Stimulated activated effector memory CD8-positive, alpha-beta T cell treated with anti-CD3 and anti-CD28 coated beads, Interleukin-12 subunit alpha, Interleukin-12 subunit beta, amount 100 ng/mL, for 72 hours (primary cell): ENCODE data around the gene CRYBG1.
A peak's percentile ranks its signal among the peaks of the same experiment; 100 is the strongest.

Source experiments
- ATAC-seq: fragments of 150-1000 bp; cut with Tn5 transposase; 2 replicates; pipeline ENCODE4 v1.10.0; 2021
- DNase-seq, 2 donors: peaks; one replicate each; pipeline ENCODE4 v3.0.0; 2021 to 2022; ENCODE audit warnings: low spot score in 2 of 2
- H3K27ac Mint-ChIP-seq: one replicate; pipeline ENCODE4 v1.8.0; 2022; ENCODE audit warnings: mild to moderate bottlenecking, mixed read lengths
- H3K36me3 Mint-ChIP-seq: one replicate; pipeline ENCODE4 v1.8.0; 2022; ENCODE audit warnings: mild to moderate bottlenecking, mixed read lengths
- H3K4me1 Mint-ChIP-seq: one replicate; pipeline ENCODE4 v1.8.0; 2022; ENCODE audit warnings: mixed read lengths
- H3K4me3 Mint-ChIP-seq: one replicate; pipeline ENCODE4 v1.8.0; 2022; ENCODE audit warnings: mild to moderate bottlenecking, mixed read lengths
- H3K9me3 Mint-ChIP-seq: one replicate; pipeline ENCODE4 v1.8.0; 2022; ENCODE audit warnings: mixed read lengths

CRYBG1 gene

GRCh38 chr6:106359959-106360409 lies 533 bp upstream of the CRYBG1 start:
- no peaks in the 10 kb centered on the region for H3K9me3 Mint-ChIP-seq
- no peak for DNase-seq
- H3K27ac Mint-ChIP-seq = no peak overlapping the region
- no peak for ATAC-seq
- H3K36me3 Mint-ChIP-seq = no peaks in the 10 kb centered on the region
- peak overlapping the region; percentile 80 for H3K4me3 Mint-ChIP-seq
- peaks cover 7% of the 10 kb centered on the region for H3K4me1 Mint-ChIP-seq

- H3K4me1 Mint-ChIP-seq = peaks cover 7% of the 10 kb centered on the region
- peak; percentile 78 for ATAC-seq
- no peak overlapping the region for H3K27ac Mint-ChIP-seq
- DNase-seq = peak; percentile 17 to 62
- no peaks in the 10 kb centered on the region for H3K36me3 Mint-ChIP-seq
- H3K9me3 Mint-ChIP-seq = no peaks in the 10 kb centered on the region
- peak overlapping the region; percentile 80 for H3K4me3 Mint-ChIP-seq
These were observed 493 bp downstream of the CRYBG1 start for GRCh38 chr6:106360989-106361430.

GRCh38 chr6:106363401-106364138 lies 3.1 kb downstream of the CRYBG1 start:
- ATAC-seq (no peak), DNase-seq (no peak)
- H3K36me3 Mint-ChIP-seq = no peaks in the 10 kb centered on the region
- H3K27ac Mint-ChIP-seq = no peak overlapping the region
- peaks cover 7% of the 10 kb centered on the region for H3K4me1 Mint-ChIP-seq
- H3K9me3 Mint-ChIP-seq = no peaks in the 10 kb centered on the region
- no peak overlapping the region for H3K4me3 Mint-ChIP-seq

GRCh38 chr6:106369739-106370138 lies 9.2 kb downstream of the CRYBG1 start:
- ATAC-seq (no peak), DNase-seq (no peak)
- Mint-ChIP-seq H3K27ac (no peak overlapping the region), H3K36me3 (no peaks in the 10 kb centered on the region), H3K9me3 (no peaks in the 10 kb centered on the region), H3K4me1 (peaks cover 7% of the 10 kb centered on the region), H3K4me3 (no peak overlapping the region)

- H3K4me1 Mint-ChIP-seq = peaks cover 7% of the 10 kb centered on the region
- no peaks in the 10 kb centered on the region for H3K9me3 Mint-ChIP-seq
- no peak for DNase-seq
- H3K36me3 Mint-ChIP-seq = no peaks in the 10 kb centered on the region
- H3K4me3 Mint-ChIP-seq = no peak overlapping the region
- ATAC-seq = no peak
- no peak overlapping the region for H3K27ac Mint-ChIP-seq
These were observed 10.1 kb downstream of the CRYBG1 start for GRCh38 chr6:106370639-106371038.

- no peak for DNase-seq
- Mint-ChIP-seq H3K4me1 (peaks cover 7% of the 10 kb centered on the region), H3K9me3 (no peaks in the 10 kb centered on the region), H3K4me3 (peak overlapping the region; percentile 10), H3K27ac (peak overlapping the region; percentile 5), H3K36me3 (no peaks in the 10 kb centered on the region)
- ATAC-seq = peak; percentile 84
These were observed 12.5 kb downstream of the CRYBG1 start for GRCh38 chr6:106372838-106373501.

GRCh38 chr6:106373502-106374239 lies 13.2 kb downstream of the CRYBG1 start:
- peaks cover 7% of the 10 kb centered on the region for H3K4me1 Mint-ChIP-seq
- peak overlapping the region; percentile 10 for H3K4me3 Mint-ChIP-seq
- H3K27ac Mint-ChIP-seq = peak overlapping the region; percentile 5
- H3K36me3 Mint-ChIP-seq = no peaks in the 10 kb centered on the region
- no peaks in the 10 kb centered on the region for H3K9me3 Mint-ChIP-seq
- ATAC-seq = peak; percentile 56
- DNase-seq = no peak

GRCh38 chr6:106377061-106377540 lies 16.6 kb downstream of the CRYBG1 start:
- Mint-ChIP-seq H3K4me3 (no peak overlapping the region), H3K9me3 (no peaks in the 10 kb centered on the region), H3K27ac (no peak overlapping the region), H3K36me3 (no peaks in the 10 kb centered on the region), H3K4me1 (peaks cover 7% of the 10 kb centered on the region)
- ATAC-seq (no peak), DNase-seq (no peak)

- Mint-ChIP-seq H3K4me3 (no peak overlapping the region), H3K27ac (no peak overlapping the region), H3K4me1 (no peaks in the 10 kb centered on the region), H3K9me3 (no peaks in the 10 kb centered on the region), H3K36me3 (no peaks in the 10 kb centered on the region)
- ATAC-seq (no peak), DNase-seq (no peak)
These were observed 19.4 kb downstream of the CRYBG1 start for GRCh38 chr6:106379951-106380350.

GRCh38 chr6:106380407-106380806 lies 19.9 kb downstream of the CRYBG1 start:
- DNase-seq (no peak), ATAC-seq (no peak)
- Mint-ChIP-seq H3K9me3 (no peaks in the 10 kb centered on the region), H3K27ac (no peak overlapping the region), H3K4me3 (no peak overlapping the region), H3K36me3 (no peaks in the 10 kb centered on the region), H3K4me1 (no peaks in the 10 kb centered on the region)

- H3K4me3 Mint-ChIP-seq = no peak overlapping the region
- no peaks in the 10 kb centered on the region for H3K4me1 Mint-ChIP-seq
- DNase-seq (no peak), ATAC-seq (no peak)
- H3K27ac Mint-ChIP-seq = no peak overlapping the region
- H3K36me3 Mint-ChIP-seq = no peaks in the 10 kb centered on the region
- no peaks in the 10 kb centered on the region for H3K9me3 Mint-ChIP-seq
These were observed 20.7 kb downstream of the CRYBG1 start for GRCh38 chr6:106381223-106381622.

- Mint-ChIP-seq H3K4me3 (no peak overlapping the region), H3K4me1 (no peaks in the 10 kb centered on the region), H3K27ac (no peak overlapping the region), H3K36me3 (no peaks in the 10 kb centered on the region), H3K9me3 (no peaks in the 10 kb centered on the region)
- DNase-seq = no peak
- no peak for ATAC-seq
These were observed 21.4 kb downstream of the CRYBG1 start for GRCh38 chr6:106381881-106382280.

- no peak for ATAC-seq
- Mint-ChIP-seq H3K27ac (no peak overlapping the region), H3K9me3 (no peaks in the 10 kb centered on the region), H3K4me3 (no peak overlapping the region), H3K36me3 (no peaks in the 10 kb centered on the region), H3K4me1 (no peaks in the 10 kb centered on the region)
- DNase-seq = no peak
These were observed 23.1 kb downstream of the CRYBG1 start for GRCh38 chr6:106383573-106383972.

GRCh38 chr6:106385530-106385929 lies 25.0 kb downstream of the CRYBG1 start:
- H3K4me3 Mint-ChIP-seq = no peak overlapping the region
- H3K27ac Mint-ChIP-seq = no peak overlapping the region
- no peak for ATAC-seq
- H3K9me3 Mint-ChIP-seq = no peaks in the 10 kb centered on the region
- no peaks in the 10 kb centered on the region for H3K36me3 Mint-ChIP-seq
- H3K4me1 Mint-ChIP-seq = no peaks in the 10 kb centered on the region
- no peak for DNase-seq

- Mint-ChIP-seq H3K36me3 (no peaks in the 10 kb centered on the region), H3K4me1 (no peaks in the 10 kb centered on the region), H3K27ac (no peak overlapping the region), H3K9me3 (no peaks in the 10 kb centered on the region), H3K4me3 (no peak overlapping the region)
- DNase-seq (no peak), ATAC-seq (no peak)
These were observed 27.4 kb downstream of the CRYBG1 start for GRCh38 chr6:106387875-106388274.
